ENCODE data around the gene DHDDS. TPM values are rescaled to one million over a fixed set of nuclear protein-coding genes. Genes with fewer than 3 reads are reported as not detected.
A peak's percentile ranks its signal among the peaks of the same experiment; 100 is the strongest.

Gene DHDDS
- total and polyA plus RNA-seq, 2 of the 13 experiments (the other 11 are each of a cell fraction or from before 2014, with no cell fraction given): 18.9 to 28.3 TPM

DNA sequence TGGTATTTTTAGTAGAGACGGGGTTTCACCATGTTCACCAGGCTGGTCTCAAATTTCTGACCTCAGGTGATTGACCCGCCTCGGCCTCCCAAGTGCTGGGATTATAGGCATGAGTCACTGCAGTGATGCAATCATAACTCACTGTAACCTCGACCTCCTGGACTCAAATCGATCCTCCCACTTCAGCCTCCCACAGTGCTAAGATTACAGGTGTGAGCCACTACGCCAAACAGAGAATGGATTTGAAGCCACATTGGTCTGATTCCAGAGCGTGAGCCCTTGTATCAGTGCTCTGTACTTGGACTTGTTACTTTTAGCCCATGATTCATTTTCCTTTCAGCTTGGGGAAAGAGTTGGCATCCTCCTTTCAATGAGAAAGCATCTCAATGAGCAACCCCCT lies 44.7 kb upstream of the DHDDS start (continued):
- TF ChIP-seq, protein P1, sequence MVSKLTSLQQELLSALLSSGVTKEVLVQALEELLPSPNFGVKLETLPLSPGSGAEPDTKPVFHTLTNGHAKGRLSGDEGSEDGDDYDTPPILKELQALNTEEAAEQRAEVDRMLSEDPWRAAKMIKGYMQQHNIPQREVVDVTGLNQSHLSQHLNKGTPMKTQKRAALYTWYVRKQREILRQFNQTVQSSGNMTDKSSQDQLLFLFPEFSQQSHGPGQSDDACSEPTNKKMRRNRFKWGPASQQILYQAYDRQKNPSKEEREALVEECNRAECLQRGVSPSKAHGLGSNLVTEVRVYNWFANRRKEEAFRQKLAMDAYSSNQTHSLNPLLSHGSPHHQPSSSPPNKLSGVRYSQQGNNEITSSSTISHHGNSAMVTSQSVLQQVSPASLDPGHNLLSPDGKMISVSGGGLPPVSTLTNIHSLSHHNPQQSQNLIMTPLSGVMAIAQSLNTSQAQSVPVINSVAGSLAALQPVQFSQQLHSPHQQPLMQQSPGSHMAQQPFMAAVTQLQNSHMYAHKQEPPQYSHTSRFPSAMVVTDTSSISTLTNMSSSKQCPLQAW (CRISPR knock-in tag; IDR thresholded peaks at IDR 0.05): peak; percentile 57; the same call in 1 of the 2 replicates
- TF ChIP-seq, protein P2, sequence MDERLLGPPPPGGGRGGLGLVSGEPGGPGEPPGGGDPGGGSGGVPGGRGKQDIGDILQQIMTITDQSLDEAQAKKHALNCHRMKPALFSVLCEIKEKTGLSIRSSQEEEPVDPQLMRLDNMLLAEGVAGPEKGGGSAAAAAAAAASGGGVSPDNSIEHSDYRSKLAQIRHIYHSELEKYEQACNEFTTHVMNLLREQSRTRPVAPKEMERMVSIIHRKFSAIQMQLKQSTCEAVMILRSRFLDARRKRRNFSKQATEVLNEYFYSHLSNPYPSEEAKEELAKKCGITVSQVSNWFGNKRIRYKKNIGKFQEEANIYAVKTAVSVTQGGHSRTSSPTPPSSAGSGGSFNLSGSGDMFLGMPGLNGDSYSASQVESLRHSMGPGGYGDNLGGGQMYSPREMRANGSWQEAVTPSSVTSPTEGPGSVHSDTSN (CRISPR knock-in tag; IDR thresholded peaks at IDR 0.05): no peak
- TF ChIP-seq ZNF567 (CRISPR knock-in tag; IDR thresholded peaks at IDR 0.05; ENCODE audit: borderline replicate concordance) (no peak), TP53 (CRISPR knock-in tag; conservative IDR thresholded peaks at IDR 0.05) (no peak), PHB2 (IDR thresholded peaks at IDR 0.05; ENCODE audit: partially characterized antibody) (no peak), ZSCAN31 (CRISPR knock-in tag; IDR thresholded peaks at IDR 0.05; ENCODE audit: low read depth) (0 out of 2 replicates have a peak, but pooled peaks have one; percentile 58), FOXP1 (IDR thresholded peaks at IDR 0.05) (no peak), FOXP1 (CRISPR knock-in tag; IDR thresholded peaks at IDR 0.05) (peak; percentile 63), MTF1 (CRISPR knock-in tag; IDR thresholded peaks at IDR 0.05) (no peak), NCOA1 (CRISPR knock-in tag; IDR thresholded peaks at IDR 0.05) (no peak), SMAD9 (CRISPR knock-in tag; IDR thresholded peaks at IDR 0.05) (no peak), SRF (IDR thresholded peaks at IDR 0.05; ENCODE audit: low read depth, low read length) (no peak), RFX3 (CRISPR knock-in tag; IDR thresholded peaks at IDR 0.05) (no peak)
- TF ChIP-seq, protein P3, sequence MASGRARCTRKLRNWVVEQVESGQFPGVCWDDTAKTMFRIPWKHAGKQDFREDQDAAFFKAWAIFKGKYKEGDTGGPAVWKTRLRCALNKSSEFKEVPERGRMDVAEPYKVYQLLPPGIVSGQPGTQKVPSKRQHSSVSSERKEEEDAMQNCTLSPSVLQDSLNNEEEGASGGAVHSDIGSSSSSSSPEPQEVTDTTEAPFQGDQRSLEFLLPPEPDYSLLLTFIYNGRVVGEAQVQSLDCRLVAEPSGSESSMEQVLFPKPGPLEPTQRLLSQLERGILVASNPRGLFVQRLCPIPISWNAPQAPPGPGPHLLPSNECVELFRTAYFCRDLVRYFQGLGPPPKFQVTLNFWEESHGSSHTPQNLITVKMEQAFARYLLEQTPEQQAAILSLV (CRISPR knock-in tag; IDR thresholded peaks at IDR 0.05; ENCODE audit: borderline replicate concordance): 0 out of 2 replicates have a peak, but pooled peaks have one; percentile 59
- TF ChIP-seq, protein P4, sequence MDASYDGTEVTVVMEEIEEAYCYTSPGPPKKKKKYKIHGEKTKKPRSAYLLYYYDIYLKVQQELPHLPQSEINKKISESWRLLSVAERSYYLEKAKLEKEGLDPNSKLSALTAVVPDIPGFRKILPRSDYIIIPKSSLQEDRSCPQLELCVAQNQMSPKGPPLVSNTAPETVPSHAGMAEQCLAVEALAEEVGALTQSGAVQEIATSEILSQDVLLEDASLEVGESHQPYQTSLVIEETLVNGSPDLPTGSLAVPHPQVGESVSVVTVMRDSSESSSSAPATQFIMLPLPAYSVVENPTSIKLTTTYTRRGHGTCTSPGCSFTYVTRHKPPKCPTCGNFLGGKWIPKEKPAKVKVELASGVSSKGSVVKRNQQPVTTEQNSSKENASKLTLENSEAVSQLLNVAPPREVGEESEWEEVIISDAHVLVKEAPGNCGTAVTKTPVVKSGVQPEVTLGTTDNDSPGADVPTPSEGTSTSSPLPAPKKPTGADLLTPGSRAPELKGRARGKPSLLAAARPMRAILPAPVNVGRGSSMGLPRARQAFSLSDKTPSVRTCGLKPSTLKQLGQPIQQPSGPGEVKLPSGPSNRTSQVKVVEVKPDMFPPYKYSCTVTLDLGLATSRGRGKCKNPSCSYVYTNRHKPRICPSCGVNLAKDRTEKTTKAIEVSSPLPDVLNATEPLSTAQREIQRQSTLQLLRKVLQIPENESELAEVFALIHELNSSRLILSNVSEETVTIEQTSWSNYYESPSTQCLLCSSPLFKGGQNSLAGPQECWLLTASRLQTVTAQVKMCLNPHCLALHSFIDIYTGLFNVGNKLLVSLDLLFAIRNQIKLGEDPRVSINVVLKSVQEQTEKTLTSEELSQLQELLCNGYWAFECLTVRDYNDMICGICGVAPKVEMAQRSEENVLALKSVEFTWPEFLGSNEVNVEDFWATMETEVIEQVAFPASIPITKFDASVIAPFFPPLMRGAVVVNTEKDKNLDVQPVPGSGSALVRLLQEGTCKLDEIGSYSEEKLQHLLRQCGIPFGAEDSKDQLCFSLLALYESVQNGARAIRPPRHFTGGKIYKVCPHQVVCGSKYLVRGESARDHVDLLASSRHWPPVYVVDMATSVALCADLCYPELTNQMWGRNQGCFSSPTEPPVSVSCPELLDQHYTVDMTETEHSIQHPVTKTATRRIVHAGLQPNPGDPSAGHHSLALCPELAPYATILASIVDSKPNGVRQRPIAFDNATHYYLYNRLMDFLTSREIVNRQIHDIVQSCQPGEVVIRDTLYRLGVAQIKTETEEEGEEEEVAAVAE (CRISPR knock-in tag; IDR thresholded peaks at IDR 0.05; ENCODE audit: borderline replicate concordance): 0 out of 2 replicates have a peak, but pooled peaks have one; percentile 20
- TF ChIP-seq, protein P5, sequence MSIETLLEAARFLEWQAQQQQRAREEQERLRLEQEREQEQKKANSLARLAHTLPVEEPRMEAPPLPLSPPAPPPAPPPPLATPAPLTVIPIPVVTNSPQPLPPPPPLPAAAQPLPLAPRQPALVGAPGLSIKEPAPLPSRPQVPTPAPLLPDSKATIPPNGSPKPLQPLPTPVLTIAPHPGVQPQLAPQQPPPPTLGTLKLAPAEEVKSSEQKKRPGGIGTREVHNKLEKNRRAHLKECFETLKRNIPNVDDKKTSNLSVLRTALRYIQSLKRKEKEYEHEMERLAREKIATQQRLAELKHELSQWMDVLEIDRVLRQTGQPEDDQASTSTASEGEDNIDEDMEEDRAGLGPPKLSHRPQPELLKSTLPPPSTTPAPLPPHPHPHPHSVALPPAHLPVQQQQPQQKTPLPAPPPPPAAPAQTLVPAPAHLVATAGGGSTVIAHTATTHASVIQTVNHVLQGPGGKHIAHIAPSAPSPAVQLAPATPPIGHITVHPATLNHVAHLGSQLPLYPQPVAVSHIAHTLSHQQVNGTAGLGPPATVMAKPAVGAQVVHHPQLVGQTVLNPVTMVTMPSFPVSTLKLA (IDR thresholded peaks at IDR 0.05): no peak
- TF ChIP-seq, protein P6, sequence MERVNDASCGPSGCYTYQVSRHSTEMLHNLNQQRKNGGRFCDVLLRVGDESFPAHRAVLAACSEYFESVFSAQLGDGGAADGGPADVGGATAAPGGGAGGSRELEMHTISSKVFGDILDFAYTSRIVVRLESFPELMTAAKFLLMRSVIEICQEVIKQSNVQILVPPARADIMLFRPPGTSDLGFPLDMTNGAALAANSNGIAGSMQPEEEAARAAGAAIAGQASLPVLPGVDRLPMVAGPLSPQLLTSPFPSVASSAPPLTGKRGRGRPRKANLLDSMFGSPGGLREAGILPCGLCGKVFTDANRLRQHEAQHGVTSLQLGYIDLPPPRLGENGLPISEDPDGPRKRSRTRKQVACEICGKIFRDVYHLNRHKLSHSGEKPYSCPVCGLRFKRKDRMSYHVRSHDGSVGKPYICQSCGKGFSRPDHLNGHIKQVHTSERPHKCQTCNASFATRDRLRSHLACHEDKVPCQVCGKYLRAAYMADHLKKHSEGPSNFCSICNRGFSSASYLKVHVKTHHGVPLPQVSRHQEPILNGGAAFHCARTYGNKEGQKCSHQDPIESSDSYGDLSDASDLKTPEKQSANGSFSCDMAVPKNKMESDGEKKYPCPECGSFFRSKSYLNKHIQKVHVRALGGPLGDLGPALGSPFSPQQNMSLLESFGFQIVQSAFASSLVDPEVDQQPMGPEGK (CRISPR knock-in tag; IDR thresholded peaks at IDR 0.05): peak; percentile 55
